Stimulated activated CD8-positive, alpha-beta memory T cell treated with anti-CD3 and anti-CD28 coated beads, Interleukin-12 subunit alpha, Interleukin-12 subunit beta, amount 100 ng/mL, for 4 hours (primary cell): ENCODE data around the gene FTHL17.

ENCODE experiments used
- DNase-seq: peaks from one replicate; pipeline ENCODE4 v3.0.0-alpha.2; 2020; ENCODE audit warnings: low read depth

The FTHL17 gene

DNA sequence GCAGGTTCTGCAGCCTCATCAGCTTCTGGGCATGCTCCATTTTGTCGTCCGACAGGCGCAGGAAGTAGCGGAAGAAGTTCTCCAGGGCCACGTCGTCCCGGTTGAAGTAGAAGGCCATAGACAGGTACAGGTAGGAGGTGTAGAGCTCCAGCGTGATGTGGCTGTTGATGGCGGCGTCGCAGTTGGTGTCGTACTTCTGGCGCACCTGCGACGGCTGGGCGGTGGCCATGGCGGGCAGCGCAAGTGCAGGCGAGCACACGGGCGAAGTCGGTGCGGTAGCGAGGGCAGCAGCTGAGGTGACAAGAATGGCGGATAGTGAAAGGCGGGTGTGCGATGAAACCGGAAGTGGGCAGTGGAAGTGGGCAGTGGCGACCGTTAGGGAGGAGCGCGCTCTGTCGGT lies at the start of gene FTHL17:
Gene FTHL17, minus strand, starts transcription at position 317 of the 400 bp plus-strand sequence. Its CDS starts 88 bp downstream, at position 229.
- no peak for DNase-seq

DNA sequence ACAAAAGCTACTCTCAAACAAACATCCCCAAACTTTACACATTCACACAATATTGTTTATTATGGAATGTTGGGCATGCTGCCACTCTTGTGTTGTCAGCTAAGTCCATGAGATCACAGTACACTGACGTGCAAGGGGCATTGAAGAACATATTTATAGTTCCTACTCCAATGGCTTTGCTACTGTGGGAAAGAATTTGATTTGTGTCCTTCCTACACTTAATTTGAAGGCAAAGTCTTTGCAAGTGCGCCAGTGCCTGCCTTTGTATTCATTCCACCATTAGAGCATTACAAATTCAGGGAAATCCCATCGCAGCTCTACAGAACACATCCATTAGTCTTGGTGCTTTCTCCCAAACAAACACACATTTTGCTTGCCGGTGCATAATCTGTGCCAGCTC lies 45.4 kb upstream of the FTHL17 start:
- no peak for DNase-seq

DNA sequence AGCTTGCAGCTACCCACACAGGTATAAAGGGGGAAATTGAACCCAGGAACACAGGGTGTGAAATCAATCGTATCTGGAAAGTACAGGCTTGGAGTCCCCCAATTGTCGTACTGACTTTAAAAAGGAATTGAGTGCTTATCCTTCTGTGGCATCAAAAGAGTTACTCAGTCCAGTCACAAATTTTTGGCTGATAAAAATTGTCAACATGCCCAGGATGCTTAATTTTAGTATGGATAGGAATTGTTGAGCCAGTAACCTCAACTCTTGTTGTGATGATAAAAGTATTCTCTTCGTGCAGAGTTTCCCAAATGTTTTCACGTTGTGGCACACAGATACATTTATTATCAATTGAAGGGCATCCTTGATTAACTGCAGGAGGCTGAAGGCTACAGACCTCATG lies 43.6 kb upstream of the FTHL17 start:
- no peak for DNase-seq

DNA sequence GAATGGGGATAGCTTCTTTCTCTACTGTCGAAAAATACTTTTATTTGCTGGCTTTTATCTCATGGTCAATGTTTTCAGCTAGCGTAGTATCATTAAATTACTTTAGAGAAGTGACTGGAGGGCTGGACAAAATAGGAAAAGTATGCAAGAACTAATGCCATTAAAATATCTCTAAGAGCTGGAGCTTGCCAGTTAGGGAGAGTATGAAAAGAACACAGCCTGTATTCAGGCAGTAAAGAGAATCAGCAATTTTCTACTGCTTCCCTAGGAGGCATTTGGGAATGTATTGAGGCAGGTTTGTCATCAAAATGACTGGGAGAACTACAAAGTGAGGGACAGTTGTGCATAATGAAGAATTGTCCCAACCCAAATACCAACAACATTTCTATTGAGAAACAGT lies 43.0 kb upstream of the FTHL17 start:
- DNase-seq, result no peak

DNA sequence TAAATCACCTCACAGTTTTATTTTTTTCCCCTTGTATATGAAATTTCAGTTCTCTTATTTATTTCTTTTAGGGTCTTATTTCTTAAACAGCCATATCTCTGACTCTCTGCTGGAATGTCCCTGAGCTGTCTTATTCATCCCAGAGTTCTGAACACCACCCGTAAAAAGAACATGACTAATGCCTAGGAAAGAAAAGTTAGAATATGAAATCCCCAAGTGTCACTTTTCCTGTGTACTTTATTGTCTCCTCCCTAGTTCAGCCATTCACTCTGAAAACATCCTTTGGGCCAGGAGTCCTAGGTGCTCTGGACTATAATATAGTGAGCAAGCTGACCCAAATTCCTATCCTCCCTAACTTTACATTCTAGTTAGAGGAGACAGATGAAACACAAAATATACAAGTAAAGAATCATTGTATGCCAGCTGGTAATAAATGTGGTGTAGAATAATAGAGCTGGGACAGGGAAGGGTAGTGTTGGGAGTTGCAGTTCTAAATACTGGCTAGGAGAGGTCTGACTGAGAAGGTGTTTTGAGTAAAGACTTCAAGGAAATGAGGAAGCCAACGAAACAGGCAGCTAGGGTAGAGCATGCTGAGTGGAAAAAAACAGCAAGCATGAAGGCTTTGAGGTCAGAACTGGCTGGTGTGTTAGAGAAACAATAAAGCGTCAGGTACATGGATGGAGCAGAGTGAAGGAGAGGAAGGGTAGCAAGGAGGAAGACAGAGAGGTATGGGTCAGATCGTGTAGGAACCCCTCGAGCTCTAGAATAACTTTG lies 40.6 kb upstream of the FTHL17 start:
- DNase-seq, result no peak

DNA sequence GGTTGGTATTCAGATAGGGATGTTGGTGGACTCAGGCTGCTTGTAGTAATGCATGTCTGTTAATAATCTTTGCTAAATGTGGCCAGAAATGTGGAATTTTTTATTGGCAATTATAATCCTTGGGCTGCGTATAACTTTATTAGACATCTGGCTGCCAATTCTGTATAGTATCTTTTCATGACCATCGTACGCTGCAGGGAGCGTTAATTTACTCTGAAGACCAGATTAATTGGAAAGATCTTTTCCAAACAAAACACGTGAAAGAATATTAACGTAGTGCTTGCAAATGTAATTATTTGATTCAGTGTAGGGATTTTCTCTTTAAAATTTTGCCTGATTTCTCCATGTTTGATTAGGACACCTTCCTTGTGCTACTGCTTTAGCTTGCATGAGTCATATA lies 38.8 kb upstream of the FTHL17 start:
- no peak for DNase-seq

DNA sequence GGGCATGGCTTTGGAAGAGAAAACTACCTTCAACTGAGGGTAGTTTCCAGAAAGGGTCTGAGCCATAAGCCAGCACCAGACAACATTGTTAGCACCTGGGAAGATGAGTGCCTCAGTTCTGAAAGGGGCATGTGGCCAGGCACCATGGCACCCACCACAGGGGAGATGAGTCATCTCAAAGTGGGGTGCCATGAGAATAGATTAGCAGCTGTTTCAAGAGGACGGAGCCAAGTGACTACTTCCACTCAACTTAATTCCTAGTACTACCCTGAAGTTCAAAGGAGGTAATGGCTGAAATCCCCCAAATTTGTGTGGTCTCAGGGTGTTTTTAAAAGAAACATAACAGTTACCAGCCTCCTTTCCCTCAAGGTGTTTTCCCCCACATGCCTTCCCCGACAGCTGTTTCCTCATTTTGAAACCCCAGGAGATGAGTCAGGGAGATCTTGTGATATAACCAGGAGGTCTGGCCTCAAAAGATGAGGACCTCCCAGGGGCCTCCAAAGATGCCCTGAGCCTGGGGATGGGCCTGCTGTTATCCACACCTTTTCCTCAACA lies 27.8 kb upstream of the FTHL17 start:
- DNase-seq, result no peak

DNA sequence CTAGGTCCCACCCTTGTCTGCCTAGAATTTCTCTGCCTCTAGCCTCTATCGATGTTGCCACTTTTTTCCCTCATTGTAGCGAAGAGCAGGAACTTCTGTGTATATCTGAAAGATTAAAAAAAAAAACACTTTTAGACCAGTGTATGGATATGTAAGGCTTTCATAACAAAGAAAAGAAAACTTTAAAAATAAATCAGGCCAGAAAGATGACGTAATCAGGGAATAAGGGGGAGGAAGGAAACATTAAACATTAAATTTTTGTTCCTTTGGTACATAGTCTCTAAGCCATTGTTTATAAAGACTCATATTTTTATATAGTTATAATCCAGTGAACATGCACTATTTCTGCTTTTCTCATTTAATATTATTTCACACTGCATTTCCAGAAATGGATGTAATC lies 26.2 kb upstream of the FTHL17 start:
- DNase-seq, result no peak

DNA sequence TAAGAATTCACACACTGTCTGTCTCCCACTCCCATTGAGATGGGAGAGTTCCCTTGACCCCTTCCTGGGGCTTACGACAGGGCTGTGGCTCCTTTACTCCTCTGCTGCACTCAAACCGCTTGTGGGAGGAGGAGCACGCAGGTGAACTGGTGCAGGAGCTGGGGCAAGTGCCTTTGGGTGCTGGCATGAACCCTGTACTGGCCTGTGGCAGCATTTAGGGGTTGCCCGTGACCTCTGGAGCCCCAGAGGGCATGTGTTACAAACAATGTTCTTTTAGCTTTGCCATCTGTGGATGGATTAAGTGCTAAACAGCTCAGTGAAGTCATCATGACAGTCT lies 21.8 kb upstream of the FTHL17 start:
- DNase-seq, result no peak

DNA sequence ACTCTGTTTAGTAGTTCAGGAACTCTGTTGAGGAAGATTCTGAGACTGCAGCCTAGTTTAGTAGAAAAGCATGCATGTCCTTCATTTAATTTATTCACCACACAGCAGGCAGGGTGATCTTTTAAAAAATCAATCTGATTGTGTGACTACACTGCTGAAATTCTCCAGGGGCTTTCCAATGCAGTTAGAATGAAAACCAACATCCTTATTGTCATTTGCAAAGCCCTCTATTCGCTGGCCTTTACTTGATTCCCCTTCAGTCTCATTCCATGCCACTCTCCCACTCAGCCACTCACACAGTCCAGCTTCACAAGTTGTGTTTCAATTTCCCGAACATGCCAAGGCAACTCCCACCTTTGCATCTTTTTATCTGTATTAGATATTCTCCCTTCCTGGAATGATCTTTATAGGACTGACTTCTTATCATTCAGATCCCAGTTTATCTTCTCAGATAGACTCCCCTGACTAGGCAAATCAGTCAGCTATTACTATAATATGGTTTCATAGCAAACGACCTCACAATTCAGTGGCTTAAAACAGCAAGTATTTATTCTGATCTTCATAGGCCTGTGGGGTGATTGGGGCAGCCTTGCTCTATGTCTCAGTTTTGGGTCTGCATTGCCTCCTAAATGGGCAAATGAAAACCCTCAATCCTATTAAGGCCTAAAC lies 21.3 kb upstream of the FTHL17 start:
- no peak for DNase-seq

DNA sequence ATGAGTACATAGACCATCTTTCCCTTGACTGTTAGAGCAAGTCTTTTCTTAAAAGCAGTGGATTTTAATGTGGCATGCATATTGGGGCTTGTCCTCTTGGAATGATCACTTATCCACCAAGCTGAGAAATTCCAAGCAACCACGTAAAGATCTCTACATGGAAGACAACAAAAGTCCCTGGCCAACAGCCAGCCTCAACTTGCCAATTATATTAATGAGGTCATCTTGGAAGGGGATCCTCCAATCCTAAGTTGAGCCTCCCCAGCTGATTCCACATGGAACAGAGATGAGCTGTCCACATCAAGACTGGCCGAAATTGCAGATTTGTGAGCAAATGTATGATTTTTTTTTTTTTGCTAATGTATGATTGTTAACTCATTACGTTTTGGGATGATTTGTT lies 20.6 kb upstream of the FTHL17 start:
- no peak for DNase-seq

DNA sequence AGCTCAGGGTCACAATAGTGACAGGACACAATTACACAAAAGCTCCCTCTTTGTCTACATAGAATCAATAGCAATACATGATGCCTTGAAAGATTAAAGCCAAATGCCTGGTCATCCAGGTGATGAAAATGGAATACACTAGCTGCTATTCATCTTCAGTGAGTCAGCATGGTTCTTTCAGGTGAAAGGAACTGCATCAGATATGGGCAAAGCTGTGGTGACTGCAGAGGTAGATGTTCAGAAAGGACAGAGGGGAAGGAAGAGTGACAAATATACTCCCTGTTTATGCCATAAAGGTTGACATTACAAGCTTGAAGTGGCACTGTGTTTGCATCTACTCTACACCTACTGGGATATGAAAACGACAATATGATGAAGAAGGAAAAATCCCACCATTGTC lies 20.0 kb upstream of the FTHL17 start:
- no peak for DNase-seq

DNA sequence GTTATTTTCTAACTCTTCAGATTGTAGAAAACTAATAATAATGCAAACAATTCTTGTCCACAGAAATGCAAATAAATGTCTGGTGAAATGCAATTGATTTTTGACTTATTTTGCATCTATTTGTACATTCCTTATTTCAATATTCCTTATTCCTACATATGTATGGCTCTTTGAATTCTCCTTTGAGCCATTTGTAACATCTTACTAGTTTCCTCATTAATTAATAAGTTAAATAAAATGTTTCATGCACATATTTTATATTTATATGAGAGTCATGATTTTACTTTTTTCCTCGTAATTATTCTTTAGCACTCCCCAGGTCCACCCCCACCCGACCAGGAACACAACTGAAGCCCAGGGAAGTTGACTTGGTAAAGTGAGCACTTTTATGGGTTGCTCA lies 2.7 kb upstream of the FTHL17 start:
- DNase-seq, result no peak

DNA sequence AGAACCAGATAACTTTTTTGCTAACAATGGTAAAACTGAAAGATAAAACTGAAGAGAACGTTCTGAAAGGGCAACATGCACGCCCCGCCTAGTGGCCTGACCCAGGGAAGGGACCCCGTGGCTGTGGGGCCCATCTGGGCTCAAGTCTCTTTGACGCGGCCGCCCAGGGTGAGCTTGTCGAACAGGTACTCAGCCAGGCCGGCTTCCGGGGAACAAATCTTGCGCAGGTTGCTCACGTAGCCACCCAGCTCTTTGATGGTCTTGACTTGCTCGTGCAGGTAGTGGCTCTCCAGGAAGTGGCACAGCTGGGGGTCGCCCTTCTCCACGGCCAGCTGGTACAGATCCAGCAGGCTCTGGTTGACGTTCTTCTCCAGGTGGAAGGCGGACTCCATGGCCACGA lies 579 bp downstream of the FTHL17 start:
- no peak for DNase-seq

DNA sequence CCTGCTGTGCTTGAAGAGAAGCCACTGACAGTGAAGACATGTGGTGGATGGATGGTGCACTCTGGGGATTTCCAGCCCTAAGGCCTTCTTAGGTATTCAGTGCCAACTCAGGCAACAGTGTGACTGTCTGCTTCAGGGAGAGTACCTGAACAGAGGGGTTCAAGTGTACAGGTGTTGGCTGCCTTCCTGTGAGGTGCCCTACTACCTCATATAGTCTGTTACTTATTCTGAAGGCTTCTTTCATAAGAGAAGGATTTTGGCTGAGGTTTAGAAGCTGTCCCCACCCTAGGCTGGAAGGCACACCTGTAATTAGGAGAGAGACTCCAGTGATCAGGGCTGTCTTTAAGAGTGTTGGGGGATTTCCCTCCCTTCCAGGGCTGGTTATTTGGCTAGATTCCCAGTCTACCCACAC lies 1.8 kb downstream of the FTHL17 start:
- no peak for DNase-seq

DNA sequence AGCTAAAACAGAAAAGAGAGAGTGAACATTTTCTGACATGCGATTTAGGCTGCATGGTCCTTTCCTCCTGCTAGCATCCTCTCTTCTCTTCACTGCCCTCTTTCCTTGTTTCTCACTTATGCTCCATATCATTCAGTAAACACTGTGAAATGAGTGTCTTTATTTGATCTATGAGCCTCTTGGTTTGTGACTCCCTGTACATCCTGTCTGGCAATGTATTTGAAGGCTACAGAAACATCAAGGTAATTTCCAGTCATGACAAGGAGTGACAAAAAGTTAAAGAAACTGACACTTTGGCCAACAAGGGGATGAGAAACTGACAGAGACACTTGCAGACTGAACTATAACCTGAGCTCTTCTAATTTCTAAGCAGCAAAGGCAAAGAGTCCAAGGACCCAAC lies 8.7 kb downstream of the FTHL17 start:
- no peak for DNase-seq

DNA sequence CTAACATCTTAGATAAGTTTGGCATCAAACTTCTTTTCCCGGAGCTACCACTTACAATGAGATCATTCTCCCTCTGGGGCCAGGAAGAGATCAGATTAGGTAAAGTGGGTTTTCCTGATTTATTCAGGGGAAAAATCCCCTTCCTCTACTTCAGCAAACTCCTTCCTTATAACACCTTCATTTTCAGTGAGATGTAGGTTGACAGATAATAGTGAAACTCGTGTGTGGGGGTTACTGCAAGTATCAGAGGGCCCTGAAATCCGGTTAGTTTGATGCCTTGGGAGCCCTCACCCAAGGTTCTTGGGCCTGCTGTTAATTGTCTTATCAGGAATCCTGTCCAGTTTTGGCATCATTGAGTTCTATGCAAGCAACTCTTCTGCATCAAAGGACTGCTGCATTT lies 10.8 kb downstream of the FTHL17 start:
- DNase-seq, result no peak

DNA sequence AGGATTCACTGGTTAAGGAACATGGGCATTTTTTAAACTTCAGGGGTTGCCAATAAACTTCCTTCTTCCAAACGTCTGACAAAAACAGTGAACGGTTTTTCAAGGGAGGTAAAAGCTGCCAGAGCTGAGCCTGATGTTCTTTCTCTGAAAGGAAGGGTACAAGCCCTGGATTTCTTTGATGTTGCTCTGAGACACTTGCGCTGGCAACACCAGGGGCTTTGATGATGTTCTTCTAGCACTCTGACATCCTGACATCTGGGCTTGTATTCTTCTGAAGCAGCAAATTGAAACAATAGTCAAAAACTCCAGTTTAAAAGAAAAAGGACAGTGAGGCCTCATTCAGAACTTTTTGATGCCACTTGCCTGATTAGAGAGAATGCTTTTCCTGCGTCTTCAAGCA lies 11.8 kb downstream of the FTHL17 start:
- DNase-seq, result no peak

DNA sequence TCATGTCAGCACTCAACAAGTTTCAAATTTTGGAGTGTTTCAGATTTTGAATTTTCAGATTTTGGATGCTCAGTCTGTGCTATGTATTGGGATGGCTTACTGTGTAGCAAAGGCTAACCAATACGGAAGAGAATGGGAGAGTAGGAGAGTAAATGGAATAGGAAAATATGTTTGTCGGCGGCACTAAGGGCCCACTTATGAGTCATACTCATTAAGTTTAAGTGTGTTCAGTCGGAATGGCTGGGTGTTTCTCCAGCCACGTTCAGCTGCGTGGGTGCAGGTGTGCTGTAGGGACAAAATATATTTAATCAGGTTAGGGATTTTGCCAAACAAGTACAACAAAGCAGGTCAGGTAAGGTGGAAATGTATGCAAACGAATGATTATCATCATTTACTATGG lies 13.6 kb downstream of the FTHL17 start:
- no peak for DNase-seq

DNA sequence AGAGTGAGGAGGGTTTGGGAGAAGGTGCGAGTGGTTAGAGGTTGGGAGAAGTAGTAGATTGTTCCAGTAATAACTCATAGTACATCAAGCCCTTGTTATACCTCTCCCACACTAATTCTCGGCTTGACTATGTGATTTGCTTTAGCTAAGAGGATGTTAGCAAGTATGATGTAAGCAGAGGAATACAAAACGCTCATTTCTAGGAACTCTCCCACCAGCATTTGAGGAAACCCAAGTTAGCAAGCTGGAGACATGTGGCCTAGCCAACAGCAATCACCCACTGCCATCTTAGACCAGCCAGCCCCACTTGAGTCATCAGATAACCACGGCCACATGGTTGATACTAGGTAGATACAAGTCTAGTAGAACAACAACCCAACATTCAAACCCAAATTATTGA lies 14.2 kb downstream of the FTHL17 start:
- DNase-seq, result no peak

DNA sequence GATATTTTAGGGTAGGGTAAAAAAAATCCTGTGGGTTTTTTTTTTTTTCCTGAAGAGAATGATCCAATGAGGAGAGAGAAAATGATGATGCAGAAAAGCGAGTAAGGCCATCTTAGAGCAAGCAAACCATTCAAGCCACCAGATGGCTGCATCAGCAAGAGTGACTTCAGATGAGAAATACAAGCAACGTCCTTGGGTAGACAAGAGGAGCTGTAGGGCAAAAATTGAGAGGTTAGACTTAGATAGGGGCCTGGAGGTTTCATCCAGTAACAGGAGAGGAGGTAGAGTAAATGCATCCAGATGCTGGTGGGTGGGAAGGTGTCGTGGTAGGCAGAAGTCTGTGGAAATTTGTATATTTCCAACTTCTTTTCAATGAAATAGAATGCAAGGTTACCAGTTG lies 14.6 kb downstream of the FTHL17 start:
- no peak for DNase-seq

DNA sequence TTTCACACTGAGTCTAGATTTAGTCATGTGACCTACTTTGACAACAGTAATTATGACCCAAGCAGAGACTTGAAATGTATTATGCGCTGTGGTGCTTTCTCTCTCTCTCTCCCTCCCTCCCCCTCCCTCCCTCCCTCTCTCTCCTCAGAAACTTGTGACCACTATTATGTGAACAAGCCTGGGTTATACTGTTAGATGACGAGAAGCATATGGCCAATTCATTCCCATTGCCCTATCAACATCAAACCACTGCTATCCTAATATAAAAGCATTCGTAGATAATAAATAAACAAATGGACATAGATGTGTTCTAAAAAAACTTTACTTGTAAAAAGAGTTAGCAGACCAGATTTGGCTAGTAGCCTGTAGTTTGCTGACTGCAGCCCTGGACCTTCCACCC lies 18.2 kb downstream of the FTHL17 start:
- no peak for DNase-seq

DNA sequence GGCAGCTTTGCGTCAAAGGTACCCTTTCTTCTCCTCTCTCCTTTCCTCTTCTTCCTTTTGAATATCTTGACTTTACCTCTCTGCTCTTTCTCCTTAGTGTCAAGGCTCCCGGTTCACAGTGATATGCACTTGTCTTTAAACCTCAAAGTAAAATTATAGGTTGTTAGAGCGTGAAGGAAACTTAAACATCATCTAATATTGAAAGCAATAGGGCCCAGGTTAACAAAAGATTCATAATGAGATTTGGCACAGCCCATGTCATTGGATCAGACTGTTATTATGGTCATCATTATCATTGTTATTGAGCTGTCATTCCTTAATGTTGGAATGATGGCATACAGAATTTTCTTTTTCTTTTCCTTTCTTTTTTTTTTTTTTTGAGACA lies 32.5 kb downstream of the FTHL17 start:
- no peak for DNase-seq
